GM12872 (cell line): ENCODE results near the gene ABI2.

Experiments used
- TF ChIP-seq, protein P1 (sequence below): IDR thresholded peaks from 3 replicates; pipeline ENCODE4 v1.5.1; 2011; ENCODE audit warnings: low read depth, mild to moderate bottlenecking, low read length, moderate library complexity; ENCODE audit not compliant: insufficient read depth

ABI2 gene

DNA sequence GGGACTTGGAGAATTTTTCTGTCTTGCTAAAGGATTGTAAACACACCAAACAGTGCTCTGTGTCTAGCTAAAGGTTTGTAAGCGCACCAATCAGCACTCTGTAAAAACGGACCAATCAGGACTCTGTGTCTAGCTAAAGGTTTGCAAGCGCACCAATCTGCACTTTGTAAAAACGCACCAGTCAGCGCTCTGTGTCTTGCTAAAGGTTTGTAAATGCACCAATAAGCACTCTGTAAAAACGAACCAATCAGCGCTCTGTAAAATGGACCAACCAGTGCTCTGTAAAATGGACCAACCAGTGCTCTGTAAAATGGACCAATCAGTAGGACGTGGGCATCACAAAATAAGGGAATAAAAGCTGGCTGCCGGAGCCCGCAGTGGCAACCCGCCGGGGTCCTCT lies 16.5 kb downstream of the ABI2 start:
- TF ChIP-seq, protein P1, sequence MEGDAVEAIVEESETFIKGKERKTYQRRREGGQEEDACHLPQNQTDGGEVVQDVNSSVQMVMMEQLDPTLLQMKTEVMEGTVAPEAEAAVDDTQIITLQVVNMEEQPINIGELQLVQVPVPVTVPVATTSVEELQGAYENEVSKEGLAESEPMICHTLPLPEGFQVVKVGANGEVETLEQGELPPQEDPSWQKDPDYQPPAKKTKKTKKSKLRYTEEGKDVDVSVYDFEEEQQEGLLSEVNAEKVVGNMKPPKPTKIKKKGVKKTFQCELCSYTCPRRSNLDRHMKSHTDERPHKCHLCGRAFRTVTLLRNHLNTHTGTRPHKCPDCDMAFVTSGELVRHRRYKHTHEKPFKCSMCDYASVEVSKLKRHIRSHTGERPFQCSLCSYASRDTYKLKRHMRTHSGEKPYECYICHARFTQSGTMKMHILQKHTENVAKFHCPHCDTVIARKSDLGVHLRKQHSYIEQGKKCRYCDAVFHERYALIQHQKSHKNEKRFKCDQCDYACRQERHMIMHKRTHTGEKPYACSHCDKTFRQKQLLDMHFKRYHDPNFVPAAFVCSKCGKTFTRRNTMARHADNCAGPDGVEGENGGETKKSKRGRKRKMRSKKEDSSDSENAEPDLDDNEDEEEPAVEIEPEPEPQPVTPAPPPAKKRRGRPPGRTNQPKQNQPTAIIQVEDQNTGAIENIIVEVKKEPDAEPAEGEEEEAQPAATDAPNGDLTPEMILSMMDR: no peak

DNA sequence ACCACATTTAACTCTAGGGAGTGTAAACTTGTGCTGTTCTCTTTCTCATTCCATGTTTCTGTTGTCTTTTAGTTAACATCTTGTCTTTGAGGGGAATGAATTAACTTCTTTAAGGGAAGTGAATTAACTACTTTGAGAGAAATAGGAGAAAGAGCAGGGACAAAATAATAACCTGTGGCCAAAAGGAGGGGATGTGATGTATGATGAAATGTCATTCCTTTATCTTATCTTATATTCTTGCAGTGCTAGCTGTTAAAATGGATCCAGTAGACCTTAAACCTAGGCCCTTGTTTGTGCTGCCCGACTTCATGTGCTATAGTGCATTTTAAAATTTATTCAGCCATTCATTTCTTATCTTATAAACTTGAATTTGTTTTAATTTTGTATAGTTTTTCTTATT lies 18.4 kb downstream of the ABI2 start:
- TF ChIP-seq, protein P1: no peak

DNA sequence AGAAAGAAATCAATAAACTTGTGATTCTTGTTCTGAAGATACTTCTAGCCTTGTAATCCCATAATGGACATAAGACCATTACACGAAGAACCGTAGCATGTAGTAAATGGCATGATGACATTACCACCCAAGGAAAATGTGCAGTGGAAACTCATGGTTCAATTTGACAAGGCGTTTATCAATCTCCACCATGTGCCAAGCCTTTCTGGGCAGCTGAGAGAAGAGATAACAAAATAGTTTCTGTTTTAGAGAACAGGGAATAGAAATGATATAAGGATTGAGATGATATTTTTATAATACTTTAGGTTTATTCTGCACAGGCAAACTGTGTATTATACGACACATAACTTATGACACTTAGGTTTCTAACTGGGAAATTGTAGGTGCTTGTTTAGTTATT lies 19.2 kb downstream of the ABI2 start:
- TF ChIP-seq, protein P1: no peak

DNA sequence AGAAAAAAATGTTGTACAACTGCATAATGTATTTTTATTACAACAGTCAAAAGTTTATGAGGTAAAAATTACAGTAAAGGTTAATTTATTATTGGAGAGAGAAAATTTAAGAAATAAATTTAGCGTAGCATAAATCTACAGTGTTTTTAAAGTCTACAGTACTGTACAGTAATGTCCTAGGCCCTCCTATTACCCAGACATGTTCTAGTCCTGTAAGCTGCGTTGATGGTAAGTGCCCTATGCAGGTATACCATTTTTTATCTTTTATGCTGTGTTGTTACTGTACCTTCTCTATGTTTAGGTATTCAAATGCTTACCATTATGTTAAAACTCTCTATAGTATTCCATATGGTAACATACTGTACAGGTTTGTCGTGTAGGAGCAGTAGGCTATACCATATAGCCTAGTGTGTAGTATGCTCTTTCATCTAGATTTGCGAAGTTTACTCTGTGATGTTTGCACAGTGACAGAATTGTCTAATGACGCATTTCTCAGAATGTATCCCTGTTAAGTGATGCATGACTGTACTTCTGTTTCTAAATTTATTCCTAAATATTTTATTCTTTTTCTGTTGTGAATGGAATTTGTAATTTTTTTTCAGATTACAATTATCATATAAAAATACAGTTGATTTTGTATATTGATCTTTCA lies 24.5 kb downstream of the ABI2 start:
- TF ChIP-seq, protein P1: no peak

DNA sequence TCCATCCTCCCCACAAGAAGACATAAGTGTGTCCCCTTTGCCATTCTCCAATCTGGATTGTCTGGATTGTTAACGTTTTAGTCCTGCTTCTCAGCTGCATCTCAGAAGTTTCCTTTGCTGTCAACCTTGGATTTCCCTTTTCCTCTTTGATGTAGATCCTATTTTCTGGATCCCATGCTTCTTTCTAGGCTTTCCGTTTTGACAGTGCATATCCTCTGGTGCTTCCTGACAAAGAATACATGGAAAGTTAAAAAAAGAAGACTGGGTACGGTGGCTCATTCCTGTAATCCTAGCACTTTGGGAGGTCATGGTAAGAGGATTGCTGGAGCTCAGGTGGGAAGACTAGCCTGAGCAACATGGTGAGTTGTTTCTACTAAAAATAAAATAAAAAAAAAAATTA lies 26.8 kb downstream of the ABI2 start:
- TF ChIP-seq, protein P1: no peak

DNA sequence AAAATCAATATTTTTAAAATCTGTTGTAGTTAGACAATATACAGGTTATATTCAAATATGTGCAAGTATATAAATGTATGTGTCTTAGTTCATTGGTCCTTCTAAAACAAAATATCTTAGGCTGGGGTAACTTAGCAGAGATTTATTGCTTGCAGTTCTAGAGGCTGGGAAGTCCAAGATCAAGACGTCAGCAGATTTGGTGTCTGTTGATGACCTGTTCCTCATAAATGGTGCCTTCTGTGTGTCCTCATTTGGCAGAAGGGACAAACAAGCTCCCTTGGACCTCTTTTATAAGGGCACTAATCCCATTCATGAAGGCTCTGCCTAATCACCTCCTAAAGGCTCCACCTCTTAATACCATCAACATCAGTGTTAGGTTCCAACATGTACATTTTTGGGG lies 31.3 kb downstream of the ABI2 start:
- TF ChIP-seq, protein P1: no peak

DNA sequence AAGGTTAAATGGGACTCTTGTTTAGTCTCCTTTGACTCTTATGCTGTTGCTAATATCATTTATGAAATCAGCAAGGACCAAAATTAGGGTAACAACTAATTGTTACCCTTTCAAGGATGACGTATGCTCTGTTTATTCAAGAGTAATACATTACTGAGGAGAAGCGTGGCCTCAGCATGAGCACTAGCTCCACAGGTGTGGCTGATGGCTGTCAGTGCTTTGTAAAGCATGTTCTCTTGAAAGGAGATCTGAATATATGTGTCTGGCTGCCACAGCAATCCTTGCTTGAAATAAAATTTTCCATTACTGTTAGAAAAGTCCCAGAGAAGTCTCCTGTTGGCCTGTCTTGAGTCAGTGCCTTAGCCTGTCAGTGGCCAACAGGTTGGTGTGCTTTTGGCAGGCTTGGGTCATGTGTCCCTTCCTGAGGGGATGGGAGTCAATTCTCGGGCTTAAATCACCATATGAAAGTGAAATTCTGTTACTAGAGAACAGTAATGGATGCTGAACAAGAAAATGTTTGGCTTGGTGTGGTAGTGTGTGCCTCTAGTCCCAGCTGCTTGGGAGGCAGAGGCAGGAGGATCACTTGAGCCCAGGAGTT lies 32.7 kb downstream of the ABI2 start:
- TF ChIP-seq, protein P1: no peak
